Measurements from ENCODE around the gene CLEC12A. TPM values are rescaled to one million over a fixed set of nuclear protein-coding genes. Genes with fewer than 3 reads are reported as not detected.

CLEC12A gene
- total RNA-seq, 1 experiment from 2014 or later = not detected

DNA sequence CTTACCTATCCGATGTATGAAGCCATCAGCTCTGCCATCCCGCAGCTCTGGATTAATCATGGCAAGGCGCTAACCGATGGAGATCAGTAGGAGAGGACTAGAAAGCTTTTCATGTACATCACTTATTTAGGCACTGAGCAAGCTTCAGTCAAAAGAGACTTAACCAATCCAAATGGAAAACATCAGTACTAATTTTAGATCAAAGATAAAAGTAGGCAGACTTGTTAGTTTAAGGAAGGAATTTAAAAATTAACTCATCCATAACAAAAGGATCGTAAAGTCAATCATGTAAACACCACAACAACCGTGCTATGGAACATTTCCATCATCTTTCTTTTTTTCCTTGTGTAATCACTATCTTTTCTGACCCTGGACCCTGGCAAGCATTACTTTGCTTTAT, 38.9 kb upstream of the CLEC12A start, which contains the start of gene CLEC2A:
Gene CLEC2A, minus strand, starts transcription at position 101 of the 400 bp plus-strand sequence. Its CDS starts 41 bp downstream, at position 60.
- no peaks in the 10 kb centered on the region for H3K4me1 ChIP-seq
- H3K4me3 ChIP-seq (ENCODE audit: low read depth, low read length) = no peak within 1 kb of the TSS
- intact Hi-C loops (cut with micrococcal nuclease; ENCODE audit: unreplicated experiment) = no loop called here
- H3K27me3 ChIP-seq (replicated peaks; ENCODE audit: control insufficient read depth, insufficient read depth, low read length) = no peaks in the 10 kb centered on the region
- DNase-seq = no peak
- H3K36me3 ChIP-seq (ENCODE audit: control insufficient read depth, insufficient read depth, low read length) = no peaks in the 10 kb centered on the region
- no peaks in the 10 kb centered on the region for H3K36me3 Mint-ChIP-seq (ENCODE audit: insufficient read depth, unreplicated experiment)
- ChIA-PET CTCF (no interaction called here), POLR2A (no interaction called here)
- peaks cover 27% of the 10 kb centered on the region for H3K27me3 Mint-ChIP-seq (ENCODE audit: insufficient read depth, unreplicated experiment)
- TF ChIP-seq, protein P1, sequence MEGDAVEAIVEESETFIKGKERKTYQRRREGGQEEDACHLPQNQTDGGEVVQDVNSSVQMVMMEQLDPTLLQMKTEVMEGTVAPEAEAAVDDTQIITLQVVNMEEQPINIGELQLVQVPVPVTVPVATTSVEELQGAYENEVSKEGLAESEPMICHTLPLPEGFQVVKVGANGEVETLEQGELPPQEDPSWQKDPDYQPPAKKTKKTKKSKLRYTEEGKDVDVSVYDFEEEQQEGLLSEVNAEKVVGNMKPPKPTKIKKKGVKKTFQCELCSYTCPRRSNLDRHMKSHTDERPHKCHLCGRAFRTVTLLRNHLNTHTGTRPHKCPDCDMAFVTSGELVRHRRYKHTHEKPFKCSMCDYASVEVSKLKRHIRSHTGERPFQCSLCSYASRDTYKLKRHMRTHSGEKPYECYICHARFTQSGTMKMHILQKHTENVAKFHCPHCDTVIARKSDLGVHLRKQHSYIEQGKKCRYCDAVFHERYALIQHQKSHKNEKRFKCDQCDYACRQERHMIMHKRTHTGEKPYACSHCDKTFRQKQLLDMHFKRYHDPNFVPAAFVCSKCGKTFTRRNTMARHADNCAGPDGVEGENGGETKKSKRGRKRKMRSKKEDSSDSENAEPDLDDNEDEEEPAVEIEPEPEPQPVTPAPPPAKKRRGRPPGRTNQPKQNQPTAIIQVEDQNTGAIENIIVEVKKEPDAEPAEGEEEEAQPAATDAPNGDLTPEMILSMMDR (IDR thresholded peaks at IDR 0.05; ENCODE audit: insufficient read depth in 1 of 2, low read depth in 1 of 2, low read length in 1 of 2, severe bottlenecking in 1 of 2, unreplicated experiment in 1 of 2) = no peak
- no peak within 1 kb of the TSS for H3K27ac Mint-ChIP-seq (ENCODE audit: unreplicated experiment)
- BruUV-seq (replicated peaks) = no TSS peak
- H3K9me3 ChIP-seq = no peaks in the 10 kb centered on the region
- H3K9me3 Mint-ChIP-seq (ENCODE audit: unreplicated experiment) = no peaks in the 10 kb centered on the region
- H3K4me3 Mint-ChIP-seq (ENCODE audit: unreplicated experiment) = no peak within 1 kb of the TSS
- H3K4me1 Mint-ChIP-seq (ENCODE audit: low read depth, unreplicated experiment) = no peaks in the 10 kb centered on the region

DNA sequence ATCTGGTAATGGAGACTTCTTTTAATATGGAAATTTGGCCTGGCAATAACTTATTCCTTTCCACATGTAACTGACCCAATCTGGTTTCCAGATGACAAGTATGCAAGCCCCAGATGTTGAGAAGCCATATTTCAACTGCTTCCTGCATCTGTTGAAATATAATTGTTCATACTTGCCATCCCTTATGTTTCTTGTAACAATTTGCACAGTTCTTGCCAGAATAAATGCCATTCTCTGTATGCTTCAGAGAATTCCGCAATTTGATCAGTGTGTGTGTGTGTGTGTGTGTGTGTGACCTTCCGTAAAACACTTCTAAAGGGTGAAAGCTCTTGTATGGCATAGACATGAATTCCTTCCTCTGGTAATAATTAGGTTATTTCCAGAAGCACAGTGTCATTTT, 37.3 kb upstream of the CLEC12A start:
- no peaks in the 10 kb centered on the region for H3K9me3 ChIP-seq
- no peaks in the 10 kb centered on the region for H3K27me3 ChIP-seq (replicated peaks; ENCODE audit: control insufficient read depth, insufficient read depth, low read length)
- H3K4me3 Mint-ChIP-seq (ENCODE audit: unreplicated experiment) = no peak overlapping the region
- H3K36me3 Mint-ChIP-seq (ENCODE audit: insufficient read depth, unreplicated experiment) = no peaks in the 10 kb centered on the region
- H3K9me3 Mint-ChIP-seq (ENCODE audit: unreplicated experiment) = no peaks in the 10 kb centered on the region
- peaks cover 22% of the 10 kb centered on the region for H3K27me3 Mint-ChIP-seq (ENCODE audit: insufficient read depth, unreplicated experiment)
- CTCF ChIA-PET = no interaction called here
- POLR2A ChIA-PET = no interaction called here
- DNase-seq = no peak
- no peaks in the 10 kb centered on the region for H3K4me1 Mint-ChIP-seq (ENCODE audit: low read depth, unreplicated experiment)
- no TSS peak for BruUV-seq (replicated peaks)
- H3K4me1 ChIP-seq = no peaks in the 10 kb centered on the region
- intact Hi-C loops (cut with micrococcal nuclease; ENCODE audit: unreplicated experiment) = no loop called here
- TF ChIP-seq, protein P1 (IDR thresholded peaks at IDR 0.05; ENCODE audit: insufficient read depth in 1 of 2, low read depth in 1 of 2, low read length in 1 of 2, severe bottlenecking in 1 of 2, unreplicated experiment in 1 of 2) = no peak
- H3K36me3 ChIP-seq (ENCODE audit: control insufficient read depth, insufficient read depth, low read length) = no peaks in the 10 kb centered on the region
- H3K4me3 ChIP-seq (ENCODE audit: low read depth, low read length) = no peak overlapping the region
- H3K27ac Mint-ChIP-seq (ENCODE audit: unreplicated experiment) = no peak overlapping the region

DNA sequence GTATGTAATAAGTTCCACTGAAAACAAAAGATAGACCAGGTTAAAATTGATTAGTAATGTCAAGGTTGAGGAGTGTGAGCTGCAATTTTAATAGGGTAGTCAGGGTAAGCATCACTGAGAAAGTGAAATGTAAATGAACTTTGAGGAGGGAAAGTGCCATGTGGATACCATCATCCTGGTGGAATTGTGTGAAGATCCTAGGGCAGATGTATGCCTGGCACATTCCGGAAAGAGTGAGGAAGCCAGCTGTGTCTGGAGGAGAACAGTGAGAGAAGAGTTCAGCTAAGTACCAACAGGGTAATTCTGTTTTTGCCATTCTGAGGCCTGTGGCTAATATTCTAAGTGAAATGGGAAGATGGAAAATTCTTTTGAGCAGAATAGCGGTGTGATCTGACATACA, 36.2 kb upstream of the CLEC12A start:
- no peaks in the 10 kb centered on the region for H3K36me3 Mint-ChIP-seq (ENCODE audit: insufficient read depth, unreplicated experiment)
- TF ChIP-seq, protein P1 (IDR thresholded peaks at IDR 0.05; ENCODE audit: insufficient read depth in 1 of 2, low read depth in 1 of 2, low read length in 1 of 2, severe bottlenecking in 1 of 2, unreplicated experiment in 1 of 2) = no peak
- H3K27ac Mint-ChIP-seq (ENCODE audit: unreplicated experiment) = no peak overlapping the region
- intact Hi-C loops (cut with micrococcal nuclease; ENCODE audit: unreplicated experiment) = no loop called here
- H3K27me3 Mint-ChIP-seq (ENCODE audit: insufficient read depth, unreplicated experiment) = peaks cover 28% of the 10 kb centered on the region
- no peaks in the 10 kb centered on the region for H3K27me3 ChIP-seq (replicated peaks; ENCODE audit: control insufficient read depth, insufficient read depth, low read length)
- no peaks in the 10 kb centered on the region for H3K9me3 ChIP-seq
- no peaks in the 10 kb centered on the region for H3K9me3 Mint-ChIP-seq (ENCODE audit: unreplicated experiment)
- BruUV-seq (replicated peaks) = no TSS peak
- no peaks in the 10 kb centered on the region for H3K4me1 ChIP-seq
- no peak overlapping the region for H3K4me3 Mint-ChIP-seq (ENCODE audit: unreplicated experiment)
- H3K4me1 Mint-ChIP-seq (ENCODE audit: low read depth, unreplicated experiment) = no peaks in the 10 kb centered on the region
- POLR2A ChIA-PET = no interaction called here
- DNase-seq = no peak
- H3K4me3 ChIP-seq (ENCODE audit: low read depth, low read length) = no peak overlapping the region
- CTCF ChIA-PET = no interaction called here
- H3K36me3 ChIP-seq (ENCODE audit: control insufficient read depth, insufficient read depth, low read length) = no peaks in the 10 kb centered on the region

Data from Caco-2 (cell line).